Limb (tissue), 2 donors: ENCODE data around the gene CALD1.

Experiments
- DNase-seq, 2 donors: peaks; one replicate each; pipeline ENCODE4 v3.0.0-alpha.2; 2016; ENCODE audit errors: extremely low spot score in 2 of 2

Gene CALD1

GRCh38 chr7:134995239-134996096, 216.0 kb downstream of the CALD1 start:
- DNase-seq = no peak

GRCh38 chr7:134996097-134996550, 216.7 kb downstream of the CALD1 start:
- DNase-seq = peak in 1 of 2 donors; percentile 26

- DNase-seq = no peak
Measured at GRCh38 chr7:134997214-134997885, 217.9 kb downstream of the CALD1 start.

- DNase-seq = no peak
Measured at GRCh38 chr7:134999136-134999535, 219.7 kb downstream of the CALD1 start.

GRCh38 chr7:135001390-135002165, 222.1 kb downstream of the CALD1 start:
- DNase-seq = no peak

GRCh38 chr7:135012229-135012628, 232.8 kb downstream of the CALD1 start:
- DNase-seq = no peak
